ENCODE data around the gene SIX5. TPM values are rescaled to one million over a fixed set of nuclear protein-coding genes. Genes with fewer than 3 reads are reported as not detected.

SIX5 gene
- total RNA-seq, 1 donor from 2014 or later, result 21.9 TPM

DNA sequence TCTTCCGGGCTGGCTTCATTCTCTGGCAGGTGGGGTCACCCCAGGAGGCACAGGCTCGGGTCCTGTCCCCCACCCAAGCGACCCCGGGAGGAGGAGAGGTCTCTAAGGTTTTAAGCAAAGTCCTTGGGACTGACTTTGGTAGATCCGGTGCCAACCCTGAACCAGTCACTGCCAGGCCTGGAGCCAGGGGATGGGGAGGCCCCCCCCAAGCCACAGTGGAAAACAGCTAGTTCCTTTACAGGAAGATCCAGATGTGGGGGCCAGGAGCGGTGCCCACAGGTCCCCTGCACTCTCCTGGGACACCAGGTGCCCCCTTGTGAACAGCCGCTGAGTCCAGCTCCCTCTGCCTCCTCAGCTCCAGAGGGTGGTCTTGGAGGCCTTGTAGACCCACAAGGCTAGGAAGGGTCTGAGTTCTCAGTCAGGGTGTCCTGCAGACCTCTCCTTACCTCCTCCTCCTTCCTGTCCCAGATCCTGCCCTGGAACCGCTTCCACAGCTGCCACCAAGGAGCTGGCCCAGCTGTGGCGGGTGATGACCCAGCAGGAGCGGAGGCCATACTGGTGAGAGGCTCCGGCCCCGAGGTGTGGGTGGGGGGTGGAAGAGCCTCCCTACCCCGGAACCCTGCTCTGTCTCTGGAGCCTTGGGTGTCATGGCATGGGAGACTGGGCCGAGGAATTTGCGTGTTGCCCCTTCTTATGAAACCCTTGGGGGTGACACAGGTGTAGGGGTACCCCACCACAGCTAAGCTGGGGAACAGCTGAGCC, 6.0 kb downstream of the SIX5 start:
- DNase-seq (ENCODE audit: low spot score), result no peak
- Mint-ChIP-seq H3K36me3 (ENCODE audit: low read depth, unreplicated experiment) (no peaks in the 10 kb centered on the region), H3K9me3 (ENCODE audit: unreplicated experiment) (no peaks in the 10 kb centered on the region), H3K4me3 (ENCODE audit: unreplicated experiment) (no peak overlapping the region), H3K27ac (ENCODE audit: unreplicated experiment) (no peak overlapping the region), H3K27me3 (ENCODE audit: unreplicated experiment) (peaks cover 8% of the 10 kb centered on the region), H3K4me1 (ENCODE audit: unreplicated experiment) (peaks cover 6% of the 10 kb centered on the region)
- TF ChIP-seq, protein P1, sequence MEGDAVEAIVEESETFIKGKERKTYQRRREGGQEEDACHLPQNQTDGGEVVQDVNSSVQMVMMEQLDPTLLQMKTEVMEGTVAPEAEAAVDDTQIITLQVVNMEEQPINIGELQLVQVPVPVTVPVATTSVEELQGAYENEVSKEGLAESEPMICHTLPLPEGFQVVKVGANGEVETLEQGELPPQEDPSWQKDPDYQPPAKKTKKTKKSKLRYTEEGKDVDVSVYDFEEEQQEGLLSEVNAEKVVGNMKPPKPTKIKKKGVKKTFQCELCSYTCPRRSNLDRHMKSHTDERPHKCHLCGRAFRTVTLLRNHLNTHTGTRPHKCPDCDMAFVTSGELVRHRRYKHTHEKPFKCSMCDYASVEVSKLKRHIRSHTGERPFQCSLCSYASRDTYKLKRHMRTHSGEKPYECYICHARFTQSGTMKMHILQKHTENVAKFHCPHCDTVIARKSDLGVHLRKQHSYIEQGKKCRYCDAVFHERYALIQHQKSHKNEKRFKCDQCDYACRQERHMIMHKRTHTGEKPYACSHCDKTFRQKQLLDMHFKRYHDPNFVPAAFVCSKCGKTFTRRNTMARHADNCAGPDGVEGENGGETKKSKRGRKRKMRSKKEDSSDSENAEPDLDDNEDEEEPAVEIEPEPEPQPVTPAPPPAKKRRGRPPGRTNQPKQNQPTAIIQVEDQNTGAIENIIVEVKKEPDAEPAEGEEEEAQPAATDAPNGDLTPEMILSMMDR (IDR thresholded peaks at IDR 0.05; ENCODE audit: unreplicated experiment), result no peak

DNA sequence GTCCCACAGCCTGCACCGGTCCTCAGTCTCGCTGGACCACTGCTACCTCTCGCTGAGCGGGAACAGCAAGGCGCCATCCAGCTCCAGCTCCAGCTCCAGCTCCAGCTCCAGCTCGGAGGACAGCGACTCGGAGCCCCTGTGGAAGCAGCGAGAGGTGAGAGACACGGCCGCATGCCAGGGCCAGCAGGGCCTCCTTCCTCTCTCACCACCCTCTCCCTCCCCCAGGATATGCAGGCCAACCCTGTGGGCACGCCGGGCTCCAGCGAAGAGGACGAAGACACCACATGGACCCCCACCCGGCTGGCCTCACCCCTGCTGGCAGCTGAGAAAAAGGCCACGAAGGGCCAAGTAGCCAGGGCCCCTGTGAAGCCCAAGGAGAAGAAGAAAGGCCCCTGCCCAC, 7.3 kb downstream of the SIX5 start:
- Mint-ChIP-seq H3K36me3 (ENCODE audit: low read depth, unreplicated experiment) (no peaks in the 10 kb centered on the region), H3K4me3 (ENCODE audit: unreplicated experiment) (no peak overlapping the region), H3K4me1 (ENCODE audit: unreplicated experiment) (peaks cover 6% of the 10 kb centered on the region), H3K27ac (ENCODE audit: unreplicated experiment) (no peak overlapping the region), H3K27me3 (ENCODE audit: unreplicated experiment) (peaks cover 10% of the 10 kb centered on the region), H3K9me3 (ENCODE audit: unreplicated experiment) (no peaks in the 10 kb centered on the region)
- no peak for DNase-seq (ENCODE audit: low spot score)
- TF ChIP-seq, protein P1 (IDR thresholded peaks at IDR 0.05; ENCODE audit: unreplicated experiment), result no peak

DNA sequence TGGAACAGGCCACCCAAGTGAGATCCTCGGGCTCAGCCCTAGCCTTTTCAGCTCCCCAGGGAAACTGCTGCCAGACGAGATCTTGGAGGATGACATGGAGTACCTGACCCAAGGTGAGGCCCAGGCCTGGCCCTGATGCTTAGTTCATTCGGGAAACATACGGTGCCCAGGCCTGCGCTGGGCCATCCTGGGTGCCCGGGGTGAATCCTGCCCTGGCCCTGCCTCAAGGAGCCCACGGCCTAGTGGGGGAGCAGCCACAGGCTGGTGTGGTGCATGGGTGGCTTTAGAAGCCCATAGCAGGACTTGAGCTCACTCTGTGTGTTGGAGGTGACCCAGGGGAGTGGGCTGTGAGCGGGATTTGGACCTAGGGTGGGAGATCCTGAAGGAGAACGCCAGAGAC, 10.1 kb downstream of the SIX5 start:
- peaks cover 10% of the 10 kb centered on the region for H3K27me3 Mint-ChIP-seq (ENCODE audit: unreplicated experiment)
- TF ChIP-seq, protein P1 (IDR thresholded peaks at IDR 0.05; ENCODE audit: unreplicated experiment), result no peak
- H3K36me3 Mint-ChIP-seq (ENCODE audit: low read depth, unreplicated experiment), result no peaks in the 10 kb centered on the region
- H3K9me3 Mint-ChIP-seq (ENCODE audit: unreplicated experiment), result no peaks in the 10 kb centered on the region
- no peak overlapping the region for H3K27ac Mint-ChIP-seq (ENCODE audit: unreplicated experiment)
- no peaks in the 10 kb centered on the region for H3K4me1 Mint-ChIP-seq (ENCODE audit: unreplicated experiment)
- no peak for DNase-seq (ENCODE audit: low spot score)
- no peak overlapping the region for H3K4me3 Mint-ChIP-seq (ENCODE audit: unreplicated experiment)

GRCh38 chr19:45757695-45758094, 11.4 kb downstream of the SIX5 start:
- no peak overlapping the region for H3K27ac Mint-ChIP-seq (ENCODE audit: unreplicated experiment)
- no peak overlapping the region for H3K4me3 Mint-ChIP-seq (ENCODE audit: unreplicated experiment)
- TF ChIP-seq, protein P1 (IDR thresholded peaks at IDR 0.05; ENCODE audit: unreplicated experiment), result no peak
- no peaks in the 10 kb centered on the region for H3K9me3 Mint-ChIP-seq (ENCODE audit: unreplicated experiment)
- H3K4me1 Mint-ChIP-seq (ENCODE audit: unreplicated experiment), result no peaks in the 10 kb centered on the region
- peaks cover 10% of the 10 kb centered on the region for H3K27me3 Mint-ChIP-seq (ENCODE audit: unreplicated experiment)
- peaks cover 3% of the 10 kb centered on the region for H3K36me3 Mint-ChIP-seq (ENCODE audit: low read depth, unreplicated experiment)
- DNase-seq (ENCODE audit: low spot score), result no peak

DNA sequence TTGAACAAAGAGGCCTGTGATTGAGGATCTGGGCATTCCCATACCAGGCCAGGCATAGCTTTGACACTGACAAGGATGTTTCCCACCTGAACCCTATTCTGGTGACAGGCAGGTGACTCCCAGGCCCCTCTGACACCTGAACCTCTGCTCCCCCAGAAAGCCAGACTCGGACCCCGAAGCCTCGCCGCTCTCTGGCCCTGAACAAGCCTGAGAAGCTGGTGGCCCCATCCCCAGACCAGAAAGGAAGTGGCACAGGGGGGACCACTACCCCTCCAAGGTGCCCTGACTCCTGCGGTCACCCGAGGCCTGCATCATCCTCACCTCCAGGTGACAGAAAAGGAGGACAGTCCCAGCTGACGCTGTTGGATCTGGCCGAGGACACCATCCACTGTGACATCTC, 14.7 kb downstream of the SIX5 start:
- DNase-seq (ENCODE audit: low spot score), result no peak
- Mint-ChIP-seq H3K4me3 (ENCODE audit: unreplicated experiment) (no peak overlapping the region), H3K36me3 (ENCODE audit: low read depth, unreplicated experiment) (peaks cover 3% of the 10 kb centered on the region), H3K4me1 (ENCODE audit: unreplicated experiment) (no peaks in the 10 kb centered on the region), H3K9me3 (ENCODE audit: unreplicated experiment) (no peaks in the 10 kb centered on the region), H3K27me3 (ENCODE audit: unreplicated experiment) (peaks cover 9% of the 10 kb centered on the region), H3K27ac (ENCODE audit: unreplicated experiment) (no peak overlapping the region)
- TF ChIP-seq, protein P1 (IDR thresholded peaks at IDR 0.05; ENCODE audit: unreplicated experiment), result no peak
